Lower leg skin (tissue), 4 donors: Measurements from ENCODE around the gene B3GNT9. TPM values are rescaled to one million over a fixed set of nuclear protein-coding genes. Genes with fewer than 3 reads are reported as not detected.

Source experiments
- DNase-seq, 2 donors: peaks; one replicate each; pipeline ENCODE4 v3.0.0-alpha.2; 2019; ENCODE audit warnings: low spot score in 2 of 2
- H3K4me3 ChIP-seq: fragments of 200-600 bp; sonication (generic); 2 replicates; pipeline ENCODE4 v1.5.1; 2017; ENCODE audit warnings: mild to moderate bottlenecking, low read depth; ENCODE audit not compliant: poor library complexity, severe bottlenecking
- CTCF ChIP-seq, 3 donors: fragments of 450-650 bp; IDR thresholded peaks; one replicate each; pipeline ENCODE4 v1.5.1; 2016; ENCODE audit warnings: antibody characterized with exemption in 3 of 3, mild to moderate bottlenecking in 3 of 3, moderate library complexity in 2 of 3
- POLR2A ChIP-seq, 2 donors: fragments of 450-650 bp; IDR thresholded peaks; one replicate each; pipeline ENCODE4 v1.6.1; 2016 to 2017; ENCODE audit warnings: antibody characterized with exemption in 2 of 2, mild to moderate bottlenecking in 1 of 2, moderate library complexity in 1 of 2
- WGBS, 2 donors: methylation state at CpG; one replicate each; pipeline ENCODE4 v1.1.5; 2018; 5-methylcytosine and 5-hydroxymethylcytosine counted together
- intact Hi-C: fragments of 100-400 bp; cut with DNase I; formaldehyde crosslinking; loops from one replicate; pipeline ENCODE4 v1.15.0; 2023; ENCODE audit warnings: low total_unique reads
- total RNA-seq, 4 donors: library from RNA; depleted of rRNA; stranded (reverse); fragments of >200 nt; gene quantifications; one replicate each; pipeline ENCODE4 v1.1.0, GENCODE V29; 2016

The B3GNT9 gene
- total RNA-seq, 4 donors from 2014 or later = 10.3 to 18.0 (median 13.3) TPM

GRCh38 chr16:67100569-67101310 lies 50.1 kb downstream of the B3GNT9 start:
- no peak for TF ChIP-seq CTCF (IDR thresholded peaks at IDR 0.05)
- TF ChIP-seq POLR2A (IDR thresholded peaks at IDR 0.05) = no peak
- H3K4me3 ChIP-seq = no peak overlapping the region
- no peak for DNase-seq
- 85 to 100% methylated on average over 1 of the region's 1 CpG for WGBS, 2 donors
- intact Hi-C loops = no loop called here

- 86 to 91% methylated on average over 2 of the region's 2 CpGs for WGBS, 2 donors
- intact Hi-C loops = no loop called here
Observed at GRCh38 chr16:67098599-67098998, 52.2 kb downstream of the B3GNT9 start.

More at GRCh38 chr16:67098599-67098998, 52.2 kb downstream of the B3GNT9 start:
- TF ChIP-seq CTCF (IDR thresholded peaks at IDR 0.05) = no peak
- TF ChIP-seq POLR2A (IDR thresholded peaks at IDR 0.05) = no peak
- no peak for DNase-seq
- H3K4me3 ChIP-seq = no peak overlapping the region

Other genes starting within 250 kb of the B3GNT9 start
- gene CDH16, start 232.1 kb downstream of the B3GNT9 start, total RNA-seq = under 1 TPM in 2 of 4 donors, not detected in 2; 0.10 to 0.58 TPM
- 10 to 100 TPM in 2 of 4 donors, 1 to 10 TPM in 2; 5.9 to 34.3 (median 17.4) TPM for gene RRAD, start 225.5 kb downstream of the B3GNT9 start, total RNA-seq
- 10 to 100 TPM; 39.3 to 60.3 (median 55.4) TPM for gene CIAO2B, start 216.6 kb downstream of the B3GNT9 start, total RNA-seq
- 10 to 100 TPM; 37.4 to 90.2 (median 50.2) TPM for gene CES2, start 215.5 kb downstream of the B3GNT9 start, total RNA-seq
- gene CES3, start 189.7 kb downstream of the B3GNT9 start, total RNA-seq = 1 to 10 TPM in 3 of 4 donors, under 1 TPM in 1; 0.59 to 1.3 (median 1.2) TPM
- 10 to 100 TPM; 43.6 to 95.8 (median 75.9) TPM for gene CES4A, start 162.4 kb downstream of the B3GNT9 start, total RNA-seq
- gene CBFB, start 121.8 kb downstream of the B3GNT9 start, total RNA-seq = 10 to 100 TPM; 42.4 to 76.3 (median 48.2) TPM
- 10 to 100 TPM; 39.7 to 51.1 (median 46.8) TPM for gene PHAF1, start 41.1 kb downstream of the B3GNT9 start, total RNA-seq
- gene TRADD, start 8.9 kb upstream of the B3GNT9 start, total RNA-seq = 10 to 100 TPM; 46.3 to 51.0 (median 49.4) TPM
- 10 to 100 TPM; 47.3 to 97.8 (median 67.9) TPM for gene FBXL8, start 9.0 kb upstream of the B3GNT9 start, total RNA-seq
- gene HSF4, start 13.7 kb upstream of the B3GNT9 start, total RNA-seq = 100 to 1,000 TPM in 1 of 4 donors, 10 to 100 TPM in 3; 48.3 to 131 (median 64.7) TPM
- 100 to 1,000 TPM in 2 of 4 donors, 10 to 100 TPM in 2; 84.3 to 139 (median 115) TPM for gene NOL3, start 19.5 kb upstream of the B3GNT9 start, total RNA-seq
- 1 to 10 TPM; 5.1 to 8.9 (median 7.3) TPM for gene MATCAP1, start 33.0 kb upstream of the B3GNT9 start, total RNA-seq
- gene EXOC3L1, start 39.1 kb upstream of the B3GNT9 start, total RNA-seq = 1 to 10 TPM in 3 of 4 donors, under 1 TPM in 1; 0.95 to 3.8 (median 1.7) TPM
- 10 to 100 TPM; 56.8 to 74.8 (median 68.1) TPM for gene E2F4, start 41.2 kb upstream of the B3GNT9 start, total RNA-seq
- 10 to 100 TPM; 37.2 to 62.2 (median 51.6) TPM for gene ELMO3, start 48.1 kb upstream of the B3GNT9 start, total RNA-seq
- 10 to 100 TPM; 20.8 to 40.3 (median 31.0) TPM for gene TMEM208, start 76.1 kb upstream of the B3GNT9 start, total RNA-seq
- gene FHOD1, start 96.5 kb upstream of the B3GNT9 start, total RNA-seq = 10 to 100 TPM in 1 of 4 donors, 1 to 10 TPM in 3; 6.3 to 15.6 (median 8.4) TPM
- under 1 TPM; 0.04 to 0.83 (median 0.64) TPM for gene SLC9A5, start 98.0 kb upstream of the B3GNT9 start, total RNA-seq
- gene PLEKHG4, start 128.5 kb upstream of the B3GNT9 start, total RNA-seq = 10 to 100 TPM; 16.6 to 28.0 (median 21.2) TPM
- under 1 TPM in 2 of 4 donors, not detected in 2; 0.11 to 0.32 TPM for gene KCTD19, start 175.7 kb upstream of the B3GNT9 start, total RNA-seq
- gene LRRC36, start 175.8 kb upstream of the B3GNT9 start, total RNA-seq = under 1 TPM in 2 of 4 donors, not detected in 2; 0.26 to 0.64 TPM
- gene TPPP3, start 242.5 kb upstream of the B3GNT9 start, total RNA-seq = 100 to 1,000 TPM in 2 of 4 donors, 10 to 100 TPM in 2; 29.6 to 197 (median 89.7) TPM